Sigmoid colon (tissue), 7 donors: ENCODE measurements around the gene PERM1. TPM values are rescaled to one million over a fixed set of nuclear protein-coding genes. Genes with fewer than 3 reads are reported as not detected.

Source experiments
- DNase-seq: peaks from one replicate; pipeline ENCODE4 v3.0.0-alpha.2; 2019
- H3K27ac ChIP-seq, 4 donors: fragments of 200-600 bp; sonication (generic); one replicate each; pipeline ENCODE4 v1.5.1; 2016 to 2019; ENCODE audit warnings: mild to moderate bottlenecking in 1 of 4
- H3K27me3 ChIP-seq, 3 donors: fragments of 200-600 bp; sonication (generic); one replicate each; pipeline ENCODE4 v1.5.1; 2019; ENCODE audit warnings: mild to moderate bottlenecking in 1 of 3
- H3K36me3 ChIP-seq, 4 donors: fragments of 200-600 bp; sonication (generic); one replicate each; pipeline ENCODE4 v1.5.1; 2016 to 2019
- H3K4me1 ChIP-seq, 4 donors: fragments of 200-600 bp; sonication (generic); one replicate each; pipeline ENCODE4 v1.5.1; 2017 to 2019
- H3K4me3 ChIP-seq, 4 donors: fragments of 200-600 bp; sonication (generic); one replicate each; pipeline ENCODE4 v1.5.1; 2017 to 2019; ENCODE audit warnings: mild to moderate bottlenecking in 2 of 4, moderate library complexity in 1 of 4
- H3K9me3 ChIP-seq, 4 donors: fragments of 200-600 bp in 3 of 4; sonication (generic) in 3 of 4; one replicate each; pipeline versions ENCODE4 v1.5.1 to v1.6.1; 2013 to 2019
- CTCF ChIP-seq, 4 experiments: fragments of 450-650 bp in 3 of 4; fragments of 200-600 bp in 1 of 4; IDR thresholded peaks; one replicate each; pipeline ENCODE4 v1.5.1; 2016 to 2019; ENCODE audit warnings: antibody characterized with exemption in 4 of 4, mild to moderate bottlenecking in 3 of 4, moderate library complexity in 2 of 4
- EP300 ChIP-seq, 4 donors: sonication (generic); formaldehyde crosslinking; IDR thresholded peaks; one replicate each; pipeline ENCODE4 v1.6.1; 2017; ENCODE audit warnings: antibody characterized with exemption in 4 of 4
- POLR2A ChIP-seq, 2 donors: fragments of 450-650 bp; IDR thresholded peaks; one replicate each; pipeline ENCODE4 v1.6.1; 2016; ENCODE audit warnings: antibody characterized with exemption in 2 of 2, mild to moderate bottlenecking in 2 of 2, moderate library complexity in 2 of 2
- POLR2AphosphoS5 ChIP-seq, 4 donors: sonication (generic); formaldehyde crosslinking; IDR thresholded peaks; one replicate each; pipeline ENCODE4 v1.6.1; 2017; ENCODE audit warnings: antibody characterized with exemption in 4 of 4
- WGBS, 2 donors: extraction: QIAGEN DNeasy Blood & Tissue Kit; methylation state at CpG; one replicate each; pipeline ENCODE4 v1.1.7; 2013; 5-methylcytosine and 5-hydroxymethylcytosine counted together
- intact Hi-C: fragments of 100-400 bp; cut with DNase I; formaldehyde crosslinking; loops from one replicate; pipeline ENCODE4 v1.15.1; 2023
- polyA plus RNA-seq, 3 donors: library from polyadenylated mRNA; stranded (reverse); fragments of 200-250 nt; gene quantifications; one replicate each; pipeline ENCODE4 v1.2.3, GENCODE V29; 2013
- total RNA-seq, 4 donors: library from RNA; depleted of rRNA; stranded (reverse); fragments of >200 nt; gene quantifications; one replicate each; pipeline ENCODE4 v1.1.0, GENCODE V29; 2016
- donor health status: healthy with polysubstance abuse.
- donor health status: Bipolar disorder and iron deficiency.
- donor health status: healthy.

Gene PERM1
- total and polyA plus RNA-seq, 7 donors = under 0.01 to 0.69 (median 0.16) TPM; not detected in 4

GRCh38 chr1:941015-941587, 40.8 kb downstream of the PERM1 start:
- 2 to 3% methylated on average over 36 of the region's 36 CpGs for WGBS, 2 donors
- Histone ChIP-seq H3K36me3 (peaks cover 0 to 17% (median 0%) of the 10 kb centered on the region in 4 donors), H3K9me3 (no peaks in the 10 kb centered on the region), H3K27me3 (peaks cover 47 to 78% (median 68%) of the 10 kb centered on the region in 3 donors), H3K4me1 (peaks cover 0 to 40% (median 38%) of the 10 kb centered on the region in 4 donors), H3K4me3 (peak overlapping the region in 3 of 4 donors; percentile 39 to 49 (median 44)), H3K27ac (peak overlapping the region; percentile 63 to 75 (median 64))
- TF ChIP-seq POLR2AphosphoS5 (IDR thresholded peaks at IDR 0.05) (no peak), POLR2A (IDR thresholded peaks at IDR 0.05) (no peak)
- no peak for DNase-seq
- intact Hi-C loops = loop anchor here (5.0 kb wide), 1 partner anchor 34 kb away; no protein-coding TSS in a partner anchor

- peaks cover 0 to 10% (median 0%) of the 10 kb centered on the region in 4 donors for H3K36me3 ChIP-seq
- TF ChIP-seq POLR2AphosphoS5 (IDR thresholded peaks at IDR 0.05) = no peak
- no peak for TF ChIP-seq CTCF (IDR thresholded peaks at IDR 0.05)
- no peak for TF ChIP-seq EP300 (IDR thresholded peaks at IDR 0.05)
- TF ChIP-seq POLR2A (IDR thresholded peaks at IDR 0.05) = no peak
- peaks cover 53 to 85% (median 76%) of the 10 kb centered on the region in 3 donors for H3K27me3 ChIP-seq
- intact Hi-C loops = loop anchor here (5.0 kb wide), 1 partner anchor 33 kb away; no protein-coding TSS in a partner anchor
- H3K27ac ChIP-seq = peak overlapping the region; percentile 63 to 75 (median 64)
- WGBS, 2 donors = 0 to 1% methylated on average over 86 of the region's 86 CpGs
- DNase-seq = peak; percentile 82
- H3K4me1 ChIP-seq = peaks cover 0 to 48% (median 44%) of the 10 kb centered on the region in 4 donors
- H3K4me3 ChIP-seq = peak overlapping the region; percentile 2 to 49 (median 42)
- no peaks in the 10 kb centered on the region for H3K9me3 ChIP-seq
These were observed 41.5 kb downstream of the PERM1 start for GRCh38 chr1:940107-941014.

GRCh38 chr1:939511-940106, 42.3 kb downstream of the PERM1 start:
- WGBS, 2 donors = 10 to 30% methylated on average over 21 of the region's 21 CpGs
- TF ChIP-seq POLR2A (IDR thresholded peaks at IDR 0.05) = no peak
- no peak for TF ChIP-seq EP300 (IDR thresholded peaks at IDR 0.05)
- no peak for TF ChIP-seq POLR2AphosphoS5 (IDR thresholded peaks at IDR 0.05)
- no peak for TF ChIP-seq CTCF (IDR thresholded peaks at IDR 0.05)
- Histone ChIP-seq H3K36me3 (peaks cover 0 to 2% (median 0%) of the 10 kb centered on the region in 4 donors), H3K9me3 (no peaks in the 10 kb centered on the region), H3K27me3 (peaks cover 58 to 92% (median 82%) of the 10 kb centered on the region in 3 donors), H3K27ac (peak overlapping the region in 1 of 4 donors; percentile 63), H3K4me1 (peaks cover 0 to 49% (median 46%) of the 10 kb centered on the region in 4 donors), H3K4me3 (peak overlapping the region in 3 of 4 donors; percentile 39 to 49 (median 44))
- no peak for DNase-seq
- intact Hi-C loops = loop anchor here (5.0 kb wide), 1 partner anchor 32 kb away; no protein-coding TSS in a partner anchor

GRCh38 chr1:938711-939489, 43.0 kb downstream of the PERM1 start:
- intact Hi-C loops = no loop called here
- peaks cover 58 to 92% (median 82%) of the 10 kb centered on the region in 3 donors for H3K27me3 ChIP-seq
- no peak overlapping the region for H3K27ac ChIP-seq
- TF ChIP-seq CTCF (IDR thresholded peaks at IDR 0.05) = no peak
- TF ChIP-seq EP300 (IDR thresholded peaks at IDR 0.05) = no peak
- no peak for TF ChIP-seq POLR2A (IDR thresholded peaks at IDR 0.05)
- TF ChIP-seq POLR2AphosphoS5 (IDR thresholded peaks at IDR 0.05) = no peak
- no peaks in the 10 kb centered on the region for H3K9me3 ChIP-seq
- 35 to 71% methylated on average over 30 of the region's 30 CpGs for WGBS, 2 donors
- no peak overlapping the region for H3K4me3 ChIP-seq
- peaks cover 0 to 49% (median 46%) of the 10 kb centered on the region in 4 donors for H3K4me1 ChIP-seq
- H3K36me3 ChIP-seq = no peaks in the 10 kb centered on the region
- DNase-seq = no peak
